Uterus (tissue), 4 donors: Measurements from ENCODE around the gene PRRG2. TPM values are rescaled to one million over a fixed set of nuclear protein-coding genes. Genes with fewer than 3 reads are reported as not detected.

ENCODE experiments used
- DNase-seq, 2 donors: peaks; one replicate each; pipeline ENCODE4 v3.0.0-alpha.2; 2019 to 2020
- H3K27ac ChIP-seq, 2 donors: fragments of 200-600 bp; sonication (generic); 1 replicate in 1 of 2; 2 replicates in 1 of 2; pipeline ENCODE4 v1.5.1; 2016 to 2018
- H3K27me3 ChIP-seq, 2 donors: fragments of 200-600 bp; sonication (generic); one replicate each; pipeline ENCODE4 v1.5.1; 2018 to 2019; ENCODE audit warnings: control low read depth in 1 of 2
- H3K36me3 ChIP-seq, 2 donors: fragments of 200-600 bp; sonication (generic); one replicate each; pipeline ENCODE4 v1.5.1; 2019; ENCODE audit warnings: control low read depth in 1 of 2
- H3K4me1 ChIP-seq, 2 donors: fragments of 200-600 bp; sonication (generic); one replicate each; pipeline ENCODE4 v1.5.1; 2018 to 2019; ENCODE audit warnings: control low read depth in 1 of 2
- H3K4me3 ChIP-seq, 2 donors: fragments of 200-600 bp; sonication (generic); 1 replicate in 1 of 2; 2 replicates in 1 of 2; pipeline ENCODE4 v1.5.1; 2018 to 2019; ENCODE audit warnings: mild to moderate bottlenecking in 1 of 2
- H3K9me3 ChIP-seq, 2 donors: fragments of 200-600 bp; sonication (generic); one replicate each; pipeline ENCODE4 v1.5.1; 2019; ENCODE audit warnings: control low read depth in 1 of 2
- POLR2A ChIP-seq, 2 donors: fragments of 450-650 bp; IDR thresholded peaks; one replicate each; pipeline ENCODE4 v1.6.1; 2016; ENCODE audit warnings: antibody characterized with exemption in 2 of 2, mild to moderate bottlenecking in 1 of 2, moderate library complexity in 1 of 2
- intact Hi-C: fragments of 100-400 bp; cut with DNase I; formaldehyde crosslinking; loops from one replicate; pipeline ENCODE4 v1.15.1; 2023; ENCODE audit warnings: low total_unique reads
- total RNA-seq, 4 donors: library from RNA; depleted of rRNA in 3 of 4; stranded (reverse); fragments of >200 nt in 3 of 4; gene quantifications; one replicate each; pipeline versions ENCODE4 v1.1.0 to v1.2.4, GENCODE V29; 2014 to 2023
- TF ChIP-seq, protein P1 (sequence below), 4 experiments: fragments of 200-600 bp in 2 of 4; fragments of 450-650 bp in 2 of 4; sonication (generic) in 2 of 4; IDR thresholded peaks; one replicate each; pipeline ENCODE4 v1.5.1; 2016 to 2019; ENCODE audit warnings: antibody characterized with exemption in 4 of 4, mild to moderate bottlenecking in 2 of 4, moderate library complexity in 1 of 4
- donor health status: DM: yes; HTN: yes; CAD: no.

The PRRG2 gene
- total RNA-seq, 4 donors from 2014 or later, result 0.95 to 1.4 TPM; not detected in 2

DNA sequence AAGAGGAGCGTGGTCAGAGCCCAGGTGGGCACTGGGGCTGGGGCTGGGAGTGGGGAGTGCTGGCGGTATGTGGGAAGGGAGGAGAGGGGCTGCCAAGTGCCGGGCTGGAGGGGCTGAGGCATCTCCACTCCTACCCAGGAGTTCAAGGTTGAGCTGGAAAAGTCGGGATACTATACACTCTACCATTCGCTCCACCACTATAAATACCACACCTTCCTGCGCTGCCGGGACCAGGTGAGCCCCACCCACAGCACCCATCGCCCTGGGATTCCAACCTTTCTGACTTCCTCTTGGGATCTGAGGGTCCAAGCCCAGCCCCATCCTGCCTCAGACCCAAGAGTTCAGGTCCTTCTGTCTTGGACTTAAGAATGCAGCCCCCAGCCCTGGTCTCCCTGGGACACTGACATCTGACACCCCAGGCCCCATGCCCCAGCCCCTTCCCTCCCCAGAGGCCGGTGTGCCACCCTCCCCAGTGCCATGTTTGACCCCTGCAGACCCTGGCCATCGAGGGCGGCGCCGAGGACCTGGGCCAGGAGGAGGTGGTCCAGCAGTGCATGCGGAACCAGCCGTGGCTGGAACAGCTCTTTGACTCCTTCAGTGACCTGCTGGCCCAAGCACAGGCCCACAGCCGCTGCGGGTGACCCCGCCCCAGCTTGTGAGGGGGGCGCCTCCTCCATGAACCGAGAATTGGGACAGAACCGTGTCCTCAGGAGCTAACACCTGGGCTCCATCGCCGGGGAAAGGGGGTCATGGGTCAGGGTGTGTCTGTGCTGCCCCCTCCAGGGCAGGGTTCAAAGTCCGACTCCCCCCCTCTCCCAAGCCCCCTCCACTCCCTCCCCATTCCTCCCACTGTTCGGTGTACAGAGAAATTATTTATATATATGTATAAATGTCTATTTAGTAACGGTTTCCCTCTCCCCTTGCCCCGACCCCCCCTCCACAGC, 44.1 kb downstream of the PRRG2 start:
- Histone ChIP-seq H3K27me3 (no peaks in the 10 kb centered on the region), H3K9me3 (no peaks in the 10 kb centered on the region), H3K27ac (no peak overlapping the region), H3K36me3 (no peaks in the 10 kb centered on the region), H3K4me1 (no peaks in the 10 kb centered on the region), H3K4me3 (no peak overlapping the region)
- no peak for DNase-seq
- intact Hi-C loops, result no loop called here
- TF ChIP-seq, protein P1, sequence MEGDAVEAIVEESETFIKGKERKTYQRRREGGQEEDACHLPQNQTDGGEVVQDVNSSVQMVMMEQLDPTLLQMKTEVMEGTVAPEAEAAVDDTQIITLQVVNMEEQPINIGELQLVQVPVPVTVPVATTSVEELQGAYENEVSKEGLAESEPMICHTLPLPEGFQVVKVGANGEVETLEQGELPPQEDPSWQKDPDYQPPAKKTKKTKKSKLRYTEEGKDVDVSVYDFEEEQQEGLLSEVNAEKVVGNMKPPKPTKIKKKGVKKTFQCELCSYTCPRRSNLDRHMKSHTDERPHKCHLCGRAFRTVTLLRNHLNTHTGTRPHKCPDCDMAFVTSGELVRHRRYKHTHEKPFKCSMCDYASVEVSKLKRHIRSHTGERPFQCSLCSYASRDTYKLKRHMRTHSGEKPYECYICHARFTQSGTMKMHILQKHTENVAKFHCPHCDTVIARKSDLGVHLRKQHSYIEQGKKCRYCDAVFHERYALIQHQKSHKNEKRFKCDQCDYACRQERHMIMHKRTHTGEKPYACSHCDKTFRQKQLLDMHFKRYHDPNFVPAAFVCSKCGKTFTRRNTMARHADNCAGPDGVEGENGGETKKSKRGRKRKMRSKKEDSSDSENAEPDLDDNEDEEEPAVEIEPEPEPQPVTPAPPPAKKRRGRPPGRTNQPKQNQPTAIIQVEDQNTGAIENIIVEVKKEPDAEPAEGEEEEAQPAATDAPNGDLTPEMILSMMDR (IDR thresholded peaks at IDR 0.05), result no peak

GRCh38 chr19:49626226-49626625, 45.1 kb downstream of the PRRG2 start:
- no peaks in the 10 kb centered on the region for H3K4me1 ChIP-seq
- no peaks in the 10 kb centered on the region for H3K9me3 ChIP-seq
- H3K27ac ChIP-seq, result no peak overlapping the region
- DNase-seq, result no peak
- H3K27me3 ChIP-seq, result no peaks in the 10 kb centered on the region
- no peaks in the 10 kb centered on the region for H3K36me3 ChIP-seq
- TF ChIP-seq POLR2A (IDR thresholded peaks at IDR 0.05), result no peak
- TF ChIP-seq, protein P1 (IDR thresholded peaks at IDR 0.05), result no peak
- intact Hi-C loops, result no loop called here
- H3K4me3 ChIP-seq, result no peak overlapping the region

DNA sequence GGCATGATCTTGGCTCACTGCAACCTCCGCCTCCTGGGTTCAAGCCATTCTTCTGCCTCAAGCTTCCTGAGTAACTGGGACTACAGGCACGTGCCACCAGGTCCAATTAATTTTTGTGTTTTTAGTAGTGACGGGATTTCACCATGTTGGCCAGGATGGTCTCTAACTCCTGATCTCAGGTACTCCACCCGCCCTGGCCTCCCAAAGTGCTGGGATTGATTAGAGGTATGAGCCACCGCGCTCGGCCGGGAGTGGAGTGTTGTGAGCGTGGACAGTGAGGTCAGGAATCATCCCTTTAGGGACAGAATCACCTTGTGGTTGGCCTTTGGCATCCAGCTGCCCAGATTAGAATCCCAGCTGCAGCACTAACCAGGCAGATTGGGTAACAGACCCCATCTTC, 48.5 kb downstream of the PRRG2 start:
- TF ChIP-seq, protein P1 (IDR thresholded peaks at IDR 0.05), result no peak
- no peak for TF ChIP-seq POLR2A (IDR thresholded peaks at IDR 0.05)
- Histone ChIP-seq H3K4me1 (no peaks in the 10 kb centered on the region), H3K27ac (no peak overlapping the region), H3K9me3 (no peaks in the 10 kb centered on the region), H3K4me3 (no peak overlapping the region), H3K27me3 (no peaks in the 10 kb centered on the region), H3K36me3 (no peaks in the 10 kb centered on the region)
- DNase-seq, result no peak
- intact Hi-C loops, result no loop called here

DNA sequence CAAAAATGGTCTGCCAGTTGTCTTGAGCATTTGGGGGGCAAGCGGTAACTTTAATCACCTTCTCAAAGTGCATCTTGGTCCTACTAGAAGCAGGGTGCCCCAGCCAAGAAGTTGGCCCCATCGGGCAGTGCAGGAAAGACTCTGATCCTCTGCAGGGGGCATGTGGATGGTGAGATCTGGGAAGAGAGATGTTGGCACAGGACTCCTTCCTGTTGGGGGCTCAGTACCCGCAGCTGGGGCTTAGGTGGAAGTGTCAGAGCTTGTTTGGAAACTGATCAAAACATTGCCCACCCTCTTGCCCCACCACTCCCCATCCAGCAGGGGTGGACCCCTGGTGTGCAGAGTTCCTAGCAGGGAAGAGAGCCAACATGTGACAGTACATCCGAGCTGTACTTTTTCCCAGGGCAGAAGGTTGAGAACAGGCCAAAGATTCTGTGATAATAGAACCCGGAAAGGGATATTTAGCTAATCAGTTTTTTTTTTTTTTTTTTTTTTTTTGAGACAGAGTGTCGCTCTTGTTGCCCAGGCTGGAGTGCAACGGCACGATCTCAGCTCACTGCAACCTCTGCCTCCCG, 50.0 kb downstream of the PRRG2 start:
- DNase-seq, result no peak
- intact Hi-C loops, result no loop called here
- no peaks in the 10 kb centered on the region for H3K4me1 ChIP-seq
- H3K27ac ChIP-seq, result peak overlapping the region in 1 of 2 donors; percentile 45
- no peak for TF ChIP-seq POLR2A (IDR thresholded peaks at IDR 0.05)
- TF ChIP-seq, protein P1 (IDR thresholded peaks at IDR 0.05), result no peak
- H3K9me3 ChIP-seq, result no peaks in the 10 kb centered on the region
- H3K36me3 ChIP-seq, result no peaks in the 10 kb centered on the region
- no peaks in the 10 kb centered on the region for H3K27me3 ChIP-seq
- H3K4me3 ChIP-seq, result no peak overlapping the region

DNA sequence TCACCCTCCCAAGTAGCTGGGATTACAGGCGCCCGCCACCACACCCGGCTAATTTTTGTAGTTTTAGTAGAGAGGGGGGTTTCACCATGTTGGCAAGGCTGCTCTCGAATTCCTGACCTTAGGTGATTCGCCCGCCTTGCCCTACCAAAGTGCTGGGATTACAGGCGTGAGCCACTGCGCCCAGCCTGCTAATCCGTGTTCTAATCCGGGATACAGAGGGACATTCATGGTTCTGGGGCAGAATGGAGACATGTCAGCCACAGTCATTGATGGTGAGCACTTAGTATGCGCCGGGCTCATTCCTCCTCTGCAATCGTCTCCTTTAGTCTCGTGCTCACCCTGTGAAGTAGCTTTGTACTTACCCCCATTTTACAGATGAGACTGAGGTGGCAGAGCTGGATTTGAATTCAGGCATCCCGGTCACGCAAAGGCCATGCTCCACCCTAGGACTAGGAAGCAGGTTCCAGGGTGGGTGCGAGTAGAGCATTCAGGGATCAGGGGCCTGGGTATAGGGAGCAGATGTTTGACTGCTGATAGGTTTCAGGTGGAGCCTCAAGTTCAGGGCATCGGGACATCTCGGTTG, 50.6 kb downstream of the PRRG2 start:
- no peaks in the 10 kb centered on the region for H3K27me3 ChIP-seq
- H3K27ac ChIP-seq, result no peak overlapping the region
- H3K9me3 ChIP-seq, result no peaks in the 10 kb centered on the region
- no peak for DNase-seq
- no peaks in the 10 kb centered on the region for H3K36me3 ChIP-seq
- H3K4me3 ChIP-seq, result no peak overlapping the region
- H3K4me1 ChIP-seq, result no peaks in the 10 kb centered on the region
- TF ChIP-seq POLR2A (IDR thresholded peaks at IDR 0.05), result no peak
- TF ChIP-seq, protein P1 (IDR thresholded peaks at IDR 0.05), result no peak
- intact Hi-C loops, result no loop called here
